HG03565 (cell line): ENCODE measurements around the gene TMEM238.
A peak's percentile ranks its signal among the peaks of the same experiment; 100 is the strongest.
"Not testable (repeated sequence)": the region's sequence is repeated elsewhere in the genome, so short reads cannot be mapped to it uniquely, and the experiment has no call there.

Experiments
- ATAC-seq: cut with Tn5 transposase; IDR thresholded peaks from one replicate; pipeline ENCODE4 v1.9.1; 2021; ENCODE audit warnings: mild to moderate bottlenecking, moderate library complexity; ENCODE audit not compliant: unreplicated experiment

The TMEM238 gene

DNA sequence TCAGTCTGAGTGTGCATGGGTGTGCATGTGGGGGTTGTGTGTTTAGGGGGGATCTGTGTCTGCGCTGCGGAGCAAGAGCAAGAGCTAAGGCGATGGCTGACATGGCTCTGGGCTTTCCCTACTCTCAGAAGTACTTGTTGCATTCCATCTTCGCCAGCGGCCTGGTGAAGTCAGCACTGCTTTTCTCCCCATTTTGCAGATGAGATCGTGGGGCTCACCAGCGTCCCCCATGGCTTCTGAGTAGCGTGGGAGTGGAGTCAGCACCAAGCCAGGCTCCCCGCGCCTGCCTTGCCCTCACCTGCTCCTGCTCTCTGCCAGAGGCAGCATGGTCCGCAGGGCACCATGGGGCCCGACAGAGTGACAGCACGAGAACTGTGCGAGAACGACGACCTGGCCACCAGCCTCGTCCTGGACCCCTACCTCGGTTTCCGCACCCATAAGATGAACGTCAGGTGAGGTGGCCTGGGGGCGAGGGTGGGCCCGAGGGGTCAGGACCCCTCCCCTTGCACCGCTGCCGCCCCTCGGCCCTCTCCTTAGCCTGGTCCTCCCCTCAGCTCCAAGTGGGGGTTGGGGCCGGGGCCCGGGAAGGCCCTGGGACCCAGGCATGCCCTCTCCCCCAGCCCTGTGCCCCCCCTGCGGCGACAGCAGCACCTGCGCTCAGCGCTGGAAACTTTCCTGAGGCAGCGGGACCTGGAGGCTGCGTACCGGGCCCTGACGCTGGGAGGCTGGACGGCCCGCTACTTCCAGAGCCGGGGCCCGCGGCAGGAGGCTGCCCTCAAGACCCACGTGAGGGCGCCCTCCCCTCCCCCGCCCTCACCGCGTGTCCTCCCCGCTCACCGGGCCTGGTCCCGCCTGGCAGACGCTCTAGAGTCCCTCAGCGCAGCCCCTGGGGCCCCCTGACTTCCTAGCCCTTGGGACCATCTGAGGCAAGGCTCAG is 42.2 kb downstream of the TMEM238 start:
- no peak for ATAC-seq

DNA sequence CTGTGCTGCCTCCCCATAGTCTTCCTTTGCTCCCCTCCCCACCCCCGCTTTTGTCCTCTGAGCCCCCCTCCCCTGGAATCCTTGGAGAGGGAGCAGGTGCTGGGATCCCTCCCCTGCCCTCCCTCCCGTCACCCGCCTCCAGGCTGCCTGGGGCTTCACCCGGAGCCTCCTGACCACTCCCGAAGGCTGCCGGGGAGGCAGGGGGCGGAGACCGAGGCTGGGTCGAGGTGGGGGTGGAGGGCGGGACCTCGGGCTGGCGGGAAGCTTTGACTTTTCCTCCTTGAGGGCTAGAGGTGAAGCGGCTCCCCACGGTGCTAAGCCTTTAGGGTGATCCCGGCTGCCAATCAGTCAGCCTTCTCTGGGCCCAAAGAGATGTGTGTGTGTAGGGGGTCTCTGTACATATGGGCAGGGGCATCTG is 42.9 kb downstream of the TMEM238 start:
- ATAC-seq: no peak

DNA sequence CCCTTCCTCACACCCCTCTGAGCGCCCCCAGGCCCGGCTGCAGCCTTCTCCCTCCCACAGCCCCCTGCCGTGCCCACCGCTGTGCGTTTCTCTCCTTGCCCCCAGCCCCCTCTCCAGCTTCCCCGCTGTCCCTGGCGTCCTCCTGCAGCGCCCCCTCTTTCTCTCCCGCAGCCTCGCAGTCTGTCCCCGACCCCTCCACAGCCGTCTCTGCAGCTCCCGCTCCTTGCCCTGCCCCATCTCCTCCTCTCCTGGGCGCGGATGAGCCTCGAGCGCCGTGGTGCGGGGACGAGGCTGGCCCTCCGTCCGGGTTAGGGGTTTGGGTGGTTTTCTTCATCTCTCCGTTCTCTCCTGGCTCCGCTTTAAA is 43.3 kb downstream of the TMEM238 start:
- no peak for ATAC-seq

DNA sequence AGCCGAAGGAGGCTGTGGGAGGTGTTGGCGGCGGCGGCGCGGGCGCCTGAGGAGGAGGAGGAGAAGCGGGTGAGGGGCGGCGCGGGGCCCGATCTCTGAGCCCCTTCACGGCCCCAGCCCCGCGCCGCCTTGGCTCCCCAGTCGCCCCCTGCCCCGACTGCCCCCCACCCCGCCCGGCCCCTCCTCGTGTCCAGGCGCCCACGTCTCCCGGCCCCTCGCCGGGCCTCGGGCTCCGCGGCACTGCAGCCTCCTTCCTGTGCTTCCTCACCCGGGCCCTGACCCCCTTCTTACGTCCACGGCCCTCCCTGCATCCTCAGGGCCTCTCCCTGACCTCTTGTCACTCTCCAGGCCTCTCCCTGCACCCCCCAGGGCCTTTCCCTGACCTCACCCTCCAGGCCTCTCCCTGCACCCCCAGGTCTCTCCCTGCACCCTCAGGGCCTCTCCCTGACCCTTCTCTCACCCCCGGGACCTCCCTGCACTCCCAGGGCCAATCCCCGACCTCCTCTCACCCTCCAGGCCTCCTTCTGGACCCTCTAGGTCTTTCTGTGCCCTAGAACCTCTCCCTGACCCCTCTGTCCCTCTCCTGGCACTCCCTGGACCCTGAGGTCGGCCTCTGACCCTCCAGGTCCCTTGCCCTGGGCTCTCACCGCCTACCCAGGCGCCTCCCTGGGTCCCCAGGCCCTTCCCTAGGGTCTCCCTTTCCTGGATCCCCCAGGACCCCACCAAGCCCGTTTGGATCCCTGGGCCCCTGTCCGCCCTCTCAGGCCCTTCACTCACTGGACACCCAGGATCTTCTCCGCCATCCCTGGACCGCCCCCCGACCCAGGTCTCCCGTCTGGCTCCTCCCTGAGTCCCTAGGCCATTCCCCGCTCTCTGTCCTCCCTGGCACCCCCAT is 44.0 kb downstream of the TMEM238 start:
- no peak for ATAC-seq

DNA sequence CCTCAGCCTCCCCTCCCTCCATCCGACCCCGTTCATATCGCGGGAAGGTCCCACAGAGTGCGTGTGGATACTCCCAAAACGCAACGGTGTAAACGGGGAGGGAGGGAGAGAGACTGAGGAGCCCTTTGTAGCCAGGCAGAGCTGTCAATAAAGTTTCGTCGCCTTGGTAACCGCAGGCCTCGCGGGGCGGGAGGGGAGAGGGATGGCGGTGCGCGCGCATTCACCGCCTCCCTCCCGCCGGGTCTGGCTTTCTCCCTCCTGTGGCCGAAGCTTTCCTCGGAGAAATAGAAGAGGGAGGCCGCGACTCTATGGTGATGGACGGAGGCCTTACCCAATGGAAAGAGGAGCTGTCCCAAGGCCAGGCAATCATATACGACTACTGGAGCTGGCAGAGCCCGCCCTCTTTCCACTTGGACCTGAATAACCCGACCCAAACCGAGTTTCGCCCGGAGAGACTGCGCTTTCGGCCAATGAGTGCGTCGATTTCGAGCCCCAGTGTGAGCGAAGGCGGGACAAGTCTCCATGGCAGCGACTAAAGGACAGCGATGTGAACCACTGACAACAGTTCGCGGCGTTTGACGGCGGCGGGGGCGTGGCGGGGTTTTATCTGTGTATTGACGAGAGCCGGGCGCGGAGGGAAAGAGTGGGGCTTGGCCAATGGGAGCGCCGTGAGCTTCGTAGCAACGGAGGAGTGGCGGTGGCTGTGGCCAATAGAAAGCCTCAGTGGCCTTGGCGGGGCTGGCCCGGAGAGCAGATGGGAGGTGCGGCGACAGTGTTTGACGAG is 44.8 kb downstream of the TMEM238 start, which contains the start of gene KMT5C:
Gene KMT5C, plus strand, starts transcription at position 772 of the 784 bp plus-strand sequence. CDS start 2,061 bp downstream, outside the sequence.
- peak; percentile 77 for ATAC-seq

DNA sequence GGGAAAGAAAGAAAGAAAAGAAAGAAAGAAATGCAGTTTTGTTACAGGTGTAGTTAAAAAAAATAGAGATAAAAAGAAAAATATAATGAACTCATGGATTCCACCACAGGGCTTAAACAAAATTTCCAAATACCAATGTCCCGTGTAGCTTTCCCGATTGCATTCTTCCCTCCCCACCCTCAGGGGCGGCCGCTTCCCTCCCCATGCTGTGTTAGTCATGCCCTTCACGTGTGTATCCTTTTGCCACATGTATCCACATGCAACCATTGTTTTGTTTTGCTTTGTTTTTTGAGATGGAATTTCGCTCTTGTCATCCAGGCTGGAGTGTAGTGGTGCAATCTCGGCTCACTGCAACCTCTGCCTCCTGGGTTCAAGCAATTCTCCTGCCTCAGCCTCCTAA is 48.0 kb downstream of the TMEM238 start:
- ATAC-seq: no peak

DNA sequence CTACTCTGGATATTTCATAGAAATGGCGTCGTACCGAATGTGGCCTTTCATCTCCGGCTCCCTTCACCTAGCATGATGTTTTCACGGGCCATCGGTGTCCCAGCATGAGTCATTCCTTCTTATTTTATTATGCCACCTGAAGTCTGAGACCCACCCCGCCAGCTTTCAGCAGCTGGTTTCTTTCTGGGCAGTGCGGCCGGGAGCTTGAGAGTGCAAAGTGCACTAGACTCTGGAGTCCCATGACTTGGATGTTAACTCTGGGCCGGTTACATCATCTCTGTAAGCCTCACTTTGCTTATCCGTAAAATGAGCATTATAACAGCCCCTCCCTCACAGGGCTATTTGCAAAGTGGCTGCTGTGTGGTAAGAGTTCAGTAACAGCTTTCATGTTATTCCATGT is 50.2 kb downstream of the TMEM238 start:
- ATAC-seq: no peak

DNA sequence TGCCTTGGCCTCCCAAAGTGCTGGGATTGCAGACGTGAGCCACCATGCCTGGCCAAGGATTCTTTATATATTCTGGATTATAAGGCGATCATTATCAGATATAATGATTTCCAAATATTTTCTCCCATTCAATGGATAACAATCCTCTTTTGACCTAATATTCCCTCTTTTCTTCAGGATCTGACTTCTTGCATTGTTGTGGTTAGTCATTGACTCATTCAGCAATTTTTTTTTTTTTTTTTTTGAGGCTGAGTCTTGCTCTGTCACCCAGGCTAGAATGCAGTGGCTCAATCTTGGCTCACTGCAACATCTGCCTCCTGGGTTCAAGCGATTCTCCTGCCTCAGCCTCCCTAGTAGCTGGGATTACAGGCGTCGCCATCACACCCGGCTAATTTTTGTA is 54.3 kb downstream of the TMEM238 start:
- not testable (repeated sequence) for ATAC-seq
